ENCODE measurements around the gene CHRM4.

The CHRM4 gene
- total RNA-seq = 3.4 to 4.4 reads per million in 2 donors

DNA sequence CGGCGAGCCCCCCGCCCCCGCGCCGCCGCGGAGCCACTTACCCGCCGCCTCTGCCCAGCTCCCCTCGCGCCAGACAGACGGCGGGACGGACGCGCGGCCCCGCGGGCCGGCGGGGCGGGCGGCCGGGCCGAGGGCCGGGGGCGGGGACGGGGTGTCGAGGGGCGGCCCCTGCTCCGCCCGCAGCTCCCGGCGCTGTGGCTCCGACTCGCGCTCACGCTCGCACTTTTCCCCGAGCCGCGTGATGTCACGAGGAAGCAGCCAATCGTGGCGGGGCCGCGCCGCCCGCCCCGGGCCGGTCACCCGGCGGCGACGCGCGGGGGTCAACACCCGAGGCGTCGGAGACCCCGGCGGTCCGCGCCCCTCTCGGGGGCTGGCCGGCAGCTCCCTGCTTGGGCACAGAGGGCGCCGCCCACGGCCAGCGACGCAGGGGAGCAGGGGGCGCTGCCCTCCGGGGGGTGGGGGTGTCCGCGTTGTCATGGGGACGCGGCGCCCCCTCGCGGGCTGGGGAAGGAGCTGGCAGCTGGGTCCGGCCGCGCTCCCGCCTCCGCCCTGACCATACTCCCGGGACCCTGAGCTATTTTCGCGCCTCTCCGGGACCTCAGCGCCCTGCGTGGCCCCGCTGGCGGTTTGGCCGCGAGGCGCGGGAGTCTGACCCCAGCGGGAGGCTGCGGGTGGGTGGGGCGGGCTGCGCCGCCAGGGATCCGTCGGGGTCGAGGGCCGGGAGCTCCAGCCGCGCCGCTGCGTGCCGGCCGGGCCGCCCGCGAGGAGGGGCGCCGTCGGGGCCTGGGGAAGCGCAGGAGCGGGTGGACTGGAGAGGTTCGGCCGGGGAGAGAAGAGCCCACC is at the start of gene CHRM4:
Gene CHRM4 (minus strand): TSS at position 199 of the 843 bp plus-strand sequence. CDS start 5,219 bp downstream, outside the sequence.
- no peak for DNase-seq

DNA sequence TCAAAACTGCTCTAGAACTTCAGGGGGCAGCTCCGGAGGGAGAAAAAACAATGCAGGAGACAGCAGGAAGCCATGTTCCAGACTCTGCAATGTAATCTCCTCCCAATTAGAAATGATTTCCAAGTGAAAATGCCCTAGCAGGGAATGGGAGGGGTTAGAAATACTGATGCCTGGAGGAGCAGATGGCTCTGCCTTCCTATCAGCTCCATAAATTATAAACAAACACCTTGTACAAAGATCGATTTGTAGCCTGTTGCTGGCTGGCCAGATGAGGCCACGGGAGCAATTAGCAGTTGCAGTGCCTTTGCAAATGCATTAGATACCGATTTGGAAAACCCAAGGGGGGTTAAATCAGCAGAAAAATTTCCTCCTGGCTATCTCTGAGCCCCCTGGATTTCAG is 46.6 kb upstream of the CHRM4 start:
- no peak for DNase-seq

DNA sequence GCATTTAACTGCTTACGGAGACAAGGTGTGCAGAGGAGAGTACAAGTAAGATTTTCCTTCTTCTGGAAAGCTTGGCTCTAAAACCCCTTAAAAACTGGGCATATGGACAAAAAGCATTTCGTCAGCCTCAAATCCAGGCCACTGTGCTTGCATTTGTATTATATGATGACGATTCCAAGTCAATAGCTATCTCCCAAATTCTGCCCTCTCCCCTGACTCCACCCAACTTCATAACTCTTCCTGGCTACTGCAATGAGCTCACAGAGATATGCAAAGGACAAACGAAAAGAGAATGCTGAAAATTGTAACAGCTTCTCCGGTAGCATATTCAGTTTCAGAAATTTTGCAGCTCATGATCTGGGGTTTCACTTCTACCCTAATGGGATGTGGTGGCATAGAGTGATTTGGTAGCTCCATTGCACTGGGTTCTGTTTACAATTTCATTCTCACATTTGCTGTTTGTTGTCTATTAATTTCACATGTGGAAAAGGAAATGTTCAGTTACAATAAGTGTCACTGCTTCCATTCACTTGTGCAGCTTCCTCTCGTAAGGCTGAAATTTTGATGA is 45.6 kb upstream of the CHRM4 start:
- DNase-seq = no peak

DNA sequence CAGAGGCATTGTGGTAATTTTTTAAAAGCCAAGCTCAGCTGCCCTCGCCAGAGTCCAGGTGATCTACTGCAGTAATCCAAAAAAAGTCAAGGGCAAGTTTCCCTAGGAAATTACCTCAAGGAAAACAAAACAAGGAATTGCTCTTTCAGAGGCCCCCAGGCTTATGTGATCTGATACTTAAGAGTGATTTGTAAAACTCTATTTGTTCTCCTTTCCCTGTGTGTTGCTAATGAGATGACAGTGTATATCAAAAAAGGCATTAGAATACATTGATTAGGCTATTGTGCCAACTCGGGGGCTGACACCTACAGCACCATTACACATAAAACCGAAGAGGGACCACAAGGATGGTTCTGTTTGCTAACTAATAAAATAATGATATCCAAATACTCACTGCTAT is 44.5 kb upstream of the CHRM4 start:
- no peak for DNase-seq

DNA sequence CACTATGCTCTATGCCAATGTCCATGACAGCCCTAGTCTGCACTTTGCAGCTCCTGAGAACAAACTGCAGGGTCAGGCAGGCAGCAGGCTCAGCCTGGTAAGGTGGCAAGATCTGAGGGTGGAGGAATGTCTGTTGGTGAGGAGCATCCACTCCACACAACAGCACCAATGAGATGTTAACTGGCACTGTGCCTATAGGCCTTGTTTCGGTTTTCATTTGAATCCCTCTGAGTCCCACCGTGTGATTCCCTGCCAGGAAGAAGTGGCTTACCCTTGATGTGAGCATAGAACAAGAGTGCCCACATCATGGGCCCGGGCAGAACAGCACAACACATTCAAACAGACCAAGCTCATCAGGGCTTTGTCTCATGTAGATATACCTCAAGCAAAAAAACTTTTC is 44.1 kb upstream of the CHRM4 start:
- no peak for DNase-seq

DNA sequence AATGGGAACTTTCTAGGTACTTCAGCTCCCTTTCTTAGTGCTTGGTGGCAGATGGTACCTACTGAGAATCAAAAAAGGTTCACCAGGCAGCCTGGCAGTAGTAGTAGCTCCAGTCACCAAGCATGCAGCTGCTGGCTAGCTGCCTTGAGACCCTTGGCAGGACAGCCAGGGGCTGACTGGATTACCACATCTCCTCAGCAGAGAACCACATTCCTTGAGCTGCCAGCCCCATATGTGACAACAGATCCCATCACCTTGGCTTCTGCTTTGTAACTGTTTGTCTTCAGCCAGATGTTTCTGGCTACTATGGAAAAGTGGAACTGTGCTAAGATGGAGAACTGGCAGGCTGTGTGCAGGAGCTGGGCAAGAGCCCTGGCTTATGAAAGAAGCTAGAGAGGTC is 39.6 kb upstream of the CHRM4 start:
- no peak for DNase-seq

DNA sequence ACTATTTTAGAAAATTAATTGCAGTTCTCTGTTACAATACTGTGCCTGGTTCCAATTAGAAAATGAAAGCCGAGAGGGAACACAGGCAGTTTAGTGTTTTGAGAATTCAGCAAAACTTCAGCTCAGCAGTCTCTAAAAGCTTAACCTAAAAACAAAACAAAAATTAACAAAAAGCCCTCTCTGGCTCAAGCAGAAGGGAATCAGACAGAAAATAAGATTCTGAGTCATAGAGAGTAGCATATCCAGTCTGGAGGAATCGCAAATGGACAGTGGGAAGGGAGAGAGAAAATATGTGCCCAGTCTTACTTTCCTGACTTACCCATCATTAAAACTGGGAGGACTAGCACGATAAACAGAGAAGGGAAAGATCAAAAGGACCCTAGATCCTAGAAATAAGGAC is 38.1 kb upstream of the CHRM4 start:
- DNase-seq = no peak

DNA sequence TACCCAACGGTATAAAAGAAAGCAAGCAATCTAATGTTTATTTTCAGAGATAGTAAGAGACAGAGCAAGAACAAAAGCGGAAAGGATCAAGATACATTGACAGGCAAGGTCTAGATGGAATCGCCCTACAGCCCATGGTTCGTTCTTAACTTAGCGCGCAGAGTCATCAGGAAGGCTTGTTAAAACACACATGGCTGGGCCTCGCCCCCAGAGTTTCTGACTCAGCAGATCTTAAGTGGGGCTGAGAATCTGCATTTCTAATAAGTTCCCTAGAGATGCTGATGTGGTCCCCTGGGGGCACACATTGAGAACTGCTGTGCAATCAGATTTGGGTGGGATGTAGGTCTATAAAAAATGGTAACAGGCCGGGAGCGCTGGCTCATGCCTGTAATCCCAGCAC is 35.8 kb upstream of the CHRM4 start:
- DNase-seq = no peak

DNA sequence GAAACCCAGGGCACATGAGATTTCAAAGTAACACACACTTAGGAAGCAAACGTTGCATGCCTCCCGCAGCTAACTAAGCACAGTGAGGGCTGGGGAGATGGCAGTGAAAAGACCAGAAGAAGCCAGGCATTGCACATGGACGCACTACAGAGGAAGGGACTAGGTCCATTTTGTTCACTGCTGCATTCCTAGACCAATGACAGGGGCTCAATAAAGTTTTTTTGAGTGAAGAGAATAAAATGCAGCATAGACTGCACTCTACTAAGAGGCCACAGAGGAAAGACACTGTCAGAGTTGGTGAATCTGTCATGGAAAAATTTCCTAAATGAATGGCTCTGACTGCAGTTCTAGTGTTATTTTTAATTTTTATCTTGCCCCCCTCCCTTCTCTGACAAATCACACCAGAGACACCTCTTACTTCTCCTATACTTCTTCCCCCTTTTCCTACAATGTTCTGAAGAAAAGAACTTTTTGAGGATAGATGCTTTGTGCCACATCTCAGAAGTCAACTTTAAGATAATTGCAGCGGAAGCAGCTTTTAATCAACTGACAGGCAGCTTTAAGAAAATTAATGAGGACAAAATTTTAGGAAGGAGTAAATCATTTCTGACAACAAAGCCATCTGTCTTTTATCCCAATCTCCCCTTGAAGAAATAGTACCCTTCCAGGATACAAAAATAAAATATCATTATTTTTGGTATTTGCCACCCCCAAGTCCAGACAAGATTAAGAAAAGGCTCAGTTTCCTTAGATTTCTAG is 34.8 kb upstream of the CHRM4 start:
- no peak for DNase-seq

DNA sequence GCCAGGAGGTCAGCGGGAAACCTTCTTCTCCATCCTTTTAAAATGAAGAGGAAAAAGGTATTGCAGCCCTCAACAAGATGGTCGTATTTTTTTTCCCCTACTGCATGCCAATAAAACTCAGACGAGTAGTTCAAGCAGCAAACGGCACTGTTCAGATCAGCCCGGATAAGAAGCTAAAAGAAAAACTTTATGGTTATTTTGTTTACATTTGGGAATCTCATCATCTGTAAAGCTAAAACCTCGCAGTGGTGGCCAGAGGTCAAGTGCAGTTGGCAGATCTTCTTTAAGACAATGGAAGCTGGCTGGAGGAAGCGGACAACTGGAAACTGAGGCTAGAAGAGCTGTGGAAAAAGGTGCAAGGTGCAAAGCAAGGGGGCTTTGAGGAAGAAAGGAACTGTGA is 31.0 kb upstream of the CHRM4 start:
- DNase-seq = no peak

DNA sequence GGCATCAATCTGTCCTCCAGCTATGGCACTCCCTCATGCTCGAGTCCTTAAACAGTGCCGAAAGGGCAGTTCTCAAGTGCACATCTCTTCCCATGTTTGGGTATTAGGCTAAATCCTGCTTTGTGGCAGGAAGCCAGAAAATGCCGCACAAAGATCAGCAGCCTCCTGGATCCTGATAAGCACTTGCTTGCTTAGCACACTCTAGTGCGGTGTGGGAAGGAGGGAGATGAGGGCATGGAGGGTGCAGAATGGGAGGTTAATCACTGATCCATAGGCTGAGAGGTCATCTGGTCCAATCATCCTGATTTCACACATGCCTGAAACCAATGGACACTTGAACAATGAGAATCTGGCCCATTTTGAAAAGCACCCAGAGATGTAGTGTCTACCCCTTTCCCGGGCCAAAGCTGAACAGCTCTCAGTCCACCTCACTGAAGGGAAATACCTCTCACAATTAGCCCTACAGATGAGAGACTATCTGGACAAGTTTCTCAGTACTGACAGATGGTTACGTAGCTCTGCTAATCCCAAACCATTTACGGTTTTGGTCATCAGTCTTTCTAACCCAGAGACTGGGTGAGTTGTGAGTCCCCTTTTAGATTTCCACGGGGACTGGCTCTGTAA is 29.8 kb upstream of the CHRM4 start:
- no peak for DNase-seq

DNA sequence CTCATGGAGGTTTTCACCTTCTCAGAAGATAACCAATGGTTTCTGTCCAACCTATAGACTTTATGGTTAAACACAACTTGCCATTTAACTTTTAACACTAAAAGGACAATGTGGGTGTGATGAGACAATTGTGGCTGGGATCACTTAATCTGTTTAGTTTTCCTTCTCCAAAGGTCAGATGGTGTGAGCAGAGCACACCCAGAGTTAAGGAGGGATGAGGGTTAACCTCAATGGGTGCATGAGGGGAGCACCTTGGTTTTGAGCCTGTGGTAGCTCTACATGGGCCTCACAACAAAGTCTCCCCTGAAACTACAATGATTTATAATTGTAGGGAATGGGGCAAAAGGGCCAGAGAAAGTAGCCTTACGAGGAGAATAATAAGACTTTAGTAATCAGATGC is 28.9 kb upstream of the CHRM4 start:
- no peak for DNase-seq

DNA sequence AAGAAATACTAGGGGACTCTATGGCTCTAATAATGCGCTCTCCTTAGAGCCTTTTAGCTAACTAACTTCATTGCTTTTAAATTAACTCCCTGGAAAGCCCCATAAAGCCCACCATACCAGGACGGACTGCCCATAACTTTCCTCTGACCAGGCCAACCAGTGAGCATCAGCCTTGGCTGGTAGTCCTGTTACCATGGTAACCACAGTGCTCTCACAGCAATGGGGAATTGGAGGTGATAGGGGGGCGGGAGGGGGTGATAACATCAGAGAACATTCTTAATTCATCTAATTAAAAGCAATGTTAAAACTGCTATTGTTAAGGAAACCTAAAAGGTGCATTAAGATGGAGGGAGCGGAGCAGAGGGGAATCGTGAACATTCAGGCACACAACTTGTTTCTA is 27.2 kb upstream of the CHRM4 start:
- no peak for DNase-seq

DNA sequence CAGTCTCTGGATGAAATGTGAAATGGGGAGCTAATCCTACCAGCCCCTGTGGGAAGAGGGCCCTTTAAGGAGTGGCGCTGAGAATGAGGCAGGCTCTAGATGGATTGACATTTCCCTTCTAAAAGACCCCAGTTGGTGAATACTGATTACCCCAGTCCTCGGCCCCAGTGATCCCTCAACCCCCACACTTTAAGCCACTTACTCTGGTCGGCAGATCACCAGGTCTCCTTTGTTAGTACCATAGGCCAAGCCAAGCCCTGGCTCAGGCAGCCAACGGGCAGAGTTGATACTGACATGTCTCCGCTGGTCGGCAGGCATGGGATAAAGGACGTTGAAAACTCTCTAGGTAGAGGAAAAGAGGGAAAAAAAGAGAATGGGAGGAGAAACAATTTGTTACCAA is 26.1 kb upstream of the CHRM4 start:
- DNase-seq = no peak

DNA sequence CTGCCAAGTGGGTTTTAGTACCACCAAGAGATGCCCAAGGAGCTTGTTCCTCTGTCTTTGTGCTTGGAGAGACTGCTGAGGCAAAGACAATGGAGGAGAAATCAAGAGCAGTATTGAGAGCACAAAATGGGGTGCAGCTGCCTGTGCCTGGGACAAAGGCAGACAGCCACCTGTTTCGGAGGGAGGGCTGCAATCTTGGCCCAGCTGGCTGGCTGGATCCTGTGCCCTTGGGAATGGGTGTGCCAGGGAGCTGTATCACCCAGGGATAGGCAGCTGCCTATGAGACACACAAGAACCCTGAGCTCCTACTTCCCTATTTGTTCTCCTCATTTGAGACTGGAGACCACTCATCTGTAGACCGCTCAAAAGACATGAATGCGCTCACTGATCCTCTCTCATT is 23.3 kb upstream of the CHRM4 start:
- DNase-seq = no peak

DNA sequence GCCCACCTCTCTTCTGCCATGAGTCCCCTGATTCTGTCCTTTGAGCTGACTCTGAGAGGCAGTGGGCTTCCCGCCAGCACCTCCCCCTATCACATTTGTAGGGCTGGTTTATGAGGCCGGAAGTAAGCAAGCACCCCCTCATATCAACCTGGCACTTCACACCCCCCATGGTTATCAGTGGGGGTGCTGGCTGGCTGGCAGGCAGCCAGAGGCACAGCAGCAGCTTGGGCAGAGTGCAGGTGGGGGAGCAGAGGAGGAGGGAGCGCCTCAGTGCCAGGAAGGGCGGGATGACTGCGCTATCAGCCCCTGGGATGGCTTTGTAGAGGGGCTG is 22.9 kb upstream of the CHRM4 start:
- no peak for DNase-seq

DNA sequence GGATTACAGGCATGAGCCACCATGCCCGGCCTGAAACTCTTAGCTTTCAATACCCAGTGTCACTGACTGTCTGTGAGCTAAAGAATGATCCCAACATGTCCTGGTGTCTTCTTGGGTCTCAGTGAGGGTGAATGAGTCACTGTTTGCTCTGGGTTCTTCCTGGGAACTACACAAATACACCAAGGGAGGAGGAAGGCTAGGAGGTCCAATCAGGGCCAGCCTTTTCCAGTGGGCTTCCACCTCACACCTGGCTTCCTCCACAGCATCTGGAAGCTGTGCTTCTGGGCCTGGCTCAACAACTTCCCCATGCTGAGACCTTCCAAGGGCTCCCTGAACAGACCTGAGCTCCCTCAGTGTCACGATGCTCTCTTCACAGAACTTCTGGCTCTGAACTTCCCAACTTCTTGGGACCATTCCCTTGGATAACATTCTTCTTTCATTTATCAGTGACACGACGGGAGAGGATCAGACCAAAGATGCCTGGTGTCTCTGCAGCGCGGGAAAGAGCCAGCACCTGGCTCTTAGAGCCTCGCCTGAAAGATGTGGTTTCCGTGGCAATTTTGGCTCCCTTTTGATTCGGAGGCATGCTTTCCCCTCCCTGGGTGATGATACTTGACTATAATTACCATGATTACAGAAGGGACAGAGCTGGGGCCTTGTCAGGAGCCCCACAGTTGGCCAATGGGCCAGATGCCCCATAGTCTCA is 22.3 kb upstream of the CHRM4 start:
- DNase-seq = no peak

DNA sequence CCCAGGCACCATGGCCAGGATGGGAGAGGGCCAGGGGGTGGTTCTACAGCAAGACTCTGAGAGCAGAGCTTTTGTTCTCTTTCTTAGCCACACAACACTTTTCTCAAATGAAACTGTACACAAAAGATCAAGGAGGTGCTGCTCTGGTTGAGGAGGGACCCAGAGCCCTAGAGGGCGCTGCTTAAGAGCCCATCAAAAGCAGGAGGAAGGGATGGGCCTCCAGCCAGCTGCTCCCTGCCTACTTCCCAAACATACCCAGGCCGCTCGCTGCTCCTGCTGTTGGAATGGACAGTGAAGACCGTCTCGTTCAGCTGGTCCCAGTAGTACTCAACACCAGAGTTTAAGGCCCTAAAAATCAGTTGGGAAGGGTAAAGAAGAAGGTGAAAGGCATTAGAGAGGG is 18.4 kb upstream of the CHRM4 start:
- DNase-seq = no peak

DNA sequence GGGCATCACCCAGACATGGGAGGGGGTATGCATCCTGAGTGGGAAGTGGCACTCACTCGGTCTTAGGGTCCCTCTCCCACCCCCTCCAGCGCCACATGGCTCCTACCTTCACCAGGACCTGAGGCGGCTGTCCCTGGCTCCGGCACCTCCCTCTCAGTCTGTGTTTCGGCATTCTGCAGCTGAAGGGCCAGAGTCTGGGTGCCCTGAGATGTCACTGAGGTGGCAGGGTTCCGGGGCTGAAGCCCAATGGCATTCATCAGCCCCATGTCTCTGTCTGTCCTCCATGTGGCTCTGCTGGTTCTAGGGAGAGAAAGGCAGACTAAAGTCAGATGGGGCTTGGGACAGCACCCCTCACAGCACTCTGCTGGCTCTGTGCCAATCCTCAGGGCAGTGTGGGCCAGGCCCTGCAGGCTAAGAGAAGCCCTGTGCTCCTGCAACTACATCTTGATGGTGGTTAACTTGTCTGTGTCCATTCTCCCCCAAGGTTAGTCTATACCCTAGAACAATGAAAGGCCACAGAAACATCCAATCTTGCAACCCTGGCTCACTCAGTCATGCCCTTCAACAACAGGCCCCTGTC is 16.9 kb upstream of the CHRM4 start:
- no peak for DNase-seq

DNA sequence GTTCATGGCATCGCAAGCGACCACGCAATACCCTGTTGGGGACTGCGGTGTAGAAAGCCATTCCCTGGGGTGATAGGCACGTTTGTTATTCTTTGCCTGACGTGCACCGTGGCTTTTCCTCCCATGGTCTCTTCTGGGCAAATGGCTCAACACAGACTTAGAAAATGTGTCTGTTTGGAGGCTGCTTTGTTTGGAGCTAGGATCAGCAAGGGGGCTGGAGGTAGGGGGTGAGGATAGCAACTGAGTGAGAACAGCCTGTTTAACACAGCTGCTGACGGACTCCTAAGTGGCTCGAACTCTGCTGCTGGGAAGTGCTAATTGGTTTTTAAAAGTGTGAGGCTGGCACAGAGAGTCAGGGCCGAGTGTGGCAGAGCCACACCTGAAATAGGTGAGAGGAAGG is 16.1 kb upstream of the CHRM4 start:
- DNase-seq = no peak

DNA sequence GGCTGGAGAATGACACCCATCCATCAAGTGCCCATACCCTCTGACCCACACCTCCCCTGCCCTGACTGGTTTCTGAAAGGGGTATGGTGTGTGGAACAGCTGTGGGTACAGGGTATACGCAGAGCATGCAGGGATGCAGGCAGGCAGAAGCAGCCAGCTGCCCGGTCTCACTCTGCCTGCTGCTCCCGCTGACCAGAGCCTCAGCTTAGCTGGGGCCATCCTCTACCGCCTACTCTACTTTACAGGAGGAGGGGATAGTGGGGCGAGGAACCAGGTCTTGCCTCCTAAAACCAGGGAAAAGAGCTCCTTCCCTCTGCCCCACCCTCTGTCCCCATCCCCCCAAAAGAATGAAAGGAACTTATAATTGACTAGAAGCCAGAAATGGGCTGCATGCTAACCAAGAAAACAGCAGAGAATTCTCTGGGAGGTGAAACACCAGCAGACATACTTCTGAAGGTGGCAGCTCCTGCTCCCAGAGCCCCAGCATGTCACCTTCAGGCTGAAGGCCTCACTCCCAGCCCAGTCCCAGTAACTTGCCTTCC is 13.0 kb upstream of the CHRM4 start:
- no peak for DNase-seq

Measured in T-helper 2 cell (primary cell).